ENCODE results near the gene NPEPPS. TPM values are rescaled to one million over a fixed set of nuclear protein-coding genes. Genes with fewer than 3 reads are reported as not detected.

The NPEPPS gene
- total RNA-seq, 5 donors from 2014 or later (not counting 1 experiment from before 2014, with no cell fraction given): 92.7 to 106 (median 97.4) TPM

Other genes starting within 250 kb of the NPEPPS start
- gene EFCAB13, start 207.2 kb upstream of the NPEPPS start, total RNA-seq: 10 to 100 TPM; 13.4 to 19.1 (median 15.2) TPM
- gene KPNB1, start 118.8 kb downstream of the NPEPPS start, total RNA-seq: 100 to 1,000 TPM; 216 to 262 (median 240) TPM
- gene TBKBP1, start 163.1 kb downstream of the NPEPPS start, total RNA-seq: 10 to 100 TPM in 1 of 5 donors, 1 to 10 TPM in 4; 4.5 to 20.5 (median 7.2) TPM
- 10 to 100 TPM in 4 of 5 donors, 1 to 10 TPM in 1; 7.9 to 37.3 (median 20.8) TPM for gene TBX21, start 202.1 kb downstream of the NPEPPS start, total RNA-seq

Measured in T-cell (primary cell).